ENCODE results near the gene QRICH2. TPM values are rescaled to one million over a fixed set of nuclear protein-coding genes. Genes with fewer than 3 reads are reported as not detected.

QRICH2 gene
- total and polyA plus RNA-seq, 10 donors = 1.3 to 3.1 (median 2.6) TPM

DNA sequence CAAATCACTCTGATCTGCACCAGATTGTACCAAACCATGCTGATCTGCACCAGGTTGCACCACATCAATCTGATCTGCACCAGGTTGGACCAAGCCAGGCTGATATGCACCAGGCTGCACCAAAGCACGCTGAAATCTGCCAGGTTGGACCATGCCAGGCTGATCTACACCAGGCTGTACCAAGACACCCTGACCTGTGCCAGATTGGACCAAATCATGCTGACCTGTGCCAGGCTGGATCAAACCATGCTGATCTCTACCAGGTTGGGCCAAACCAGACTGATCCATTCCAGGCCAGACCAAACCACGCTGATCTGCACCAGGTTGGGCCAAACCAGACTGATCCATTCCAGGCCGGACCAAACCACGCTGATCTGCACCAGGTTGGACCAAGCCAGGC, 15.5 kb downstream of the QRICH2 start:
- intact Hi-C loops (cut with DNase I; ENCODE audit: low total_unique reads) = no loop called here
- H3K4me3 ChIP-seq = no peak overlapping the region
- TF ChIP-seq, protein P1, sequence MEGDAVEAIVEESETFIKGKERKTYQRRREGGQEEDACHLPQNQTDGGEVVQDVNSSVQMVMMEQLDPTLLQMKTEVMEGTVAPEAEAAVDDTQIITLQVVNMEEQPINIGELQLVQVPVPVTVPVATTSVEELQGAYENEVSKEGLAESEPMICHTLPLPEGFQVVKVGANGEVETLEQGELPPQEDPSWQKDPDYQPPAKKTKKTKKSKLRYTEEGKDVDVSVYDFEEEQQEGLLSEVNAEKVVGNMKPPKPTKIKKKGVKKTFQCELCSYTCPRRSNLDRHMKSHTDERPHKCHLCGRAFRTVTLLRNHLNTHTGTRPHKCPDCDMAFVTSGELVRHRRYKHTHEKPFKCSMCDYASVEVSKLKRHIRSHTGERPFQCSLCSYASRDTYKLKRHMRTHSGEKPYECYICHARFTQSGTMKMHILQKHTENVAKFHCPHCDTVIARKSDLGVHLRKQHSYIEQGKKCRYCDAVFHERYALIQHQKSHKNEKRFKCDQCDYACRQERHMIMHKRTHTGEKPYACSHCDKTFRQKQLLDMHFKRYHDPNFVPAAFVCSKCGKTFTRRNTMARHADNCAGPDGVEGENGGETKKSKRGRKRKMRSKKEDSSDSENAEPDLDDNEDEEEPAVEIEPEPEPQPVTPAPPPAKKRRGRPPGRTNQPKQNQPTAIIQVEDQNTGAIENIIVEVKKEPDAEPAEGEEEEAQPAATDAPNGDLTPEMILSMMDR (IDR thresholded peaks at IDR 0.05 in 8 of 11, conservative IDR thresholded peaks at IDR 0.05 in 3 of 11) = no peak
- TF ChIP-seq POLR2A (IDR thresholded peaks at IDR 0.05) (no peak), POLR2AphosphoS5 (IDR thresholded peaks at IDR 0.05) (no peak)
- no peak overlapping the region for H3K27ac ChIP-seq
- no peaks in the 10 kb centered on the region for H3K9me3 ChIP-seq
- H3K4me1 ChIP-seq = no peaks in the 10 kb centered on the region
- no peaks in the 10 kb centered on the region for H3K27me3 ChIP-seq (replicated peaks in 1 of 7)
- 89 to 97% (median 95%) methylated on average over 3 to 4 of the region's 4 CpGs for WGBS, 5 donors
- peak; percentile 39 for DNase-seq
- peaks cover 0 to 30% (median 2%) of the 10 kb centered on the region in 6 donors for H3K36me3 ChIP-seq

DNA sequence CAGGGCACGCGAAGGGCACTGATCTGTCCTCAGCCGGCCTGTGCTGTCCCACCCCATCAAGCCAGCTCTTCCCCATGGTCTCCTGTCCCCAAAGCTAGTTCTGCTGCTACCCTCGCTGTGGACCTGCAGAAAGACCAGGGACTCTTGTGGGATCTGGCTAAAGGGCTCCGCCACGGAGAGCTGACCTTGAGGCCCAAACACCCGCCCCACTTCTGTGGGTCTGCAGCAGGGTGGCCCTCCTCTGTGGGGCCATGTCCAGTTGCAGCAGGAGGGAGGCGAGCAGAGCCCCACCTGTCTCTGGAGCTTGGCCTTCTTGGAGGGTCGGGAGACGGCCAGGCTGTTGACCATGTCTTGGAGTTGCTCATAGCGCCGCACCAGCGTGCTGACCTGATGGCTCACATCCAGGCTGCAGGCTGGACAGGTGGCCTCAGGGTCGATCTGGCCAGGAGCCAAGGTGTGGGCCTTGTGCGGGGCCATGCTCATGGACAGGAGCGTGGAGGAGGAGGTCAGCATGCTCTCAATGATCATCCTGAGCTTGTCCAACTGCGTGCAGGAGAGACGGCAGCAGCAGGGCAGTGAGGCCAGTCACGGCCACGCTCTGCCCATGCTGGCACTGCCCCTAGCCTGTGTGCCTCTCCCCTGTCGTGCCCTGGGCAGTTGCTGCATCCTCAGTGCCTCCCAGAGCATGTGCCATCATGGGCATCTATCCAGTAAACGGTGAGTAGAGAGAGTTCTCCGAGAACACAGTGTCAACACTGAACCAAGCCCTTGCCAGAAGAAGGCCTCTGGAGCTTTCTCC, 26.3 kb downstream of the QRICH2 start:
- H3K4me3 ChIP-seq = no peak overlapping the region
- DNase-seq = no peak
- H3K27me3 ChIP-seq (replicated peaks in 1 of 7) = no peaks in the 10 kb centered on the region
- H3K36me3 ChIP-seq = no peaks in the 10 kb centered on the region
- 89 to 95% (median 91%) methylated on average over 21 to 23 of the region's 23 CpGs for WGBS, 5 donors
- H3K4me1 ChIP-seq = peaks cover 0 to 11% (median 3%) of the 10 kb centered on the region in 6 donors
- intact Hi-C loops (cut with DNase I; ENCODE audit: low total_unique reads) = loop anchor here (2.0 kb wide), 1 partner anchor 163 kb away; no protein-coding TSS in a partner anchor
- no peaks in the 10 kb centered on the region for H3K9me3 ChIP-seq
- no peak overlapping the region for H3K27ac ChIP-seq
- TF ChIP-seq, protein P1 (IDR thresholded peaks at IDR 0.05 in 8 of 11, conservative IDR thresholded peaks at IDR 0.05 in 3 of 11) = no peak
- TF ChIP-seq POLR2AphosphoS5 (IDR thresholded peaks at IDR 0.05) = peak in 1 of 3 donors; percentile 8

DNA sequence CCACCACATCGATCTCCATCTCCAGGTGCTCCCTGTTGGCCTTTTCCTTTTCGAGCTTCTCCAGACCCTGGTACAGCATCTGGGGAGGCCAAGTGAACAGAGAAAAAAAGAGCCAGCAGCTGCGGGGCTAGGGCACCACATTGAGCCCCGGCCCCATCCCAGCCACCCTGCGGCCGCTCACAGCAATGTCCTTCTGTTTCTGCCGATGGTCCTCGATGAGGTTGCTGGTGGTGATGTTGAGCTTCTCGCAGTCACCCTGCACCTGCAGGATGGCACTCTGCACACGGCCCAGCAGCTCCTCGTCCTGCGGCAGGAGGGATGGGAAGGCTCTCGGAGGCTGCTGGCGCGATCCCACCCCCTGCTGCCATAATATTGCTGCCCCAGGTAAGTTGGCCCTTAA, 27.4 kb downstream of the QRICH2 start:
- intact Hi-C loops (cut with DNase I; ENCODE audit: low total_unique reads) = loop anchor here (2.0 kb wide), 1 partner anchor 162 kb away; no protein-coding TSS in a partner anchor
- no peak for TF ChIP-seq POLR2A (IDR thresholded peaks at IDR 0.05)
- no peak for TF ChIP-seq POLR2AphosphoS5 (IDR thresholded peaks at IDR 0.05)
- TF ChIP-seq, protein P1 (IDR thresholded peaks at IDR 0.05 in 8 of 11, conservative IDR thresholded peaks at IDR 0.05 in 3 of 11) = no peak

DNA sequence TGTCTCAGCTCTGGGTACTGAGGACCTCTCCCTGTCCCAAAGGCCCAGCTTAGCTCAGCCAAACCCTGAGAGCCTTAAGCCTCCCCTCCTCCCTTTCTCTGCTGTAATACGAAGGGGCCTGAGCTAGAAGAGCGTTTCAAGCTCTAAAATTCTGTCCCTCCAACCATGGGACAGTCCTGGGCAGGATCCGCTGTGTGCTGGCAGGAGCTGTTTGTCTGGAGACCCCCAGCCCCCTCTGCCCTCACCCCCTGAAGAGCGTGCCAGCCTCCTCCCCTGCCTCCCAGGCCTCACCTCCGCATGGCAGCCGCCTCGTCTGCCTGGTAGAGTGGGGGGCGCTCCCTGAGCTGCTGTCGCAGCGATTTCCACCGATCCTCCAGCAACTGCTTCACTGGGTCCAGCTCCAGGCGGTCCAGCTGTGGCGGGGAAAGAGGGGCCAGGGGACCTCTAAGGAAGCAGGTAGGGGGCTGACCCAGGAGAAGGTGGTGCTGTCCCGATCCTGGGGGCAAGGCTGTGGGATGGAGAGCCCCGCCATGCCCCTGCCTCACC, 28.3 kb downstream of the QRICH2 start:
- no peak for DNase-seq
- H3K9me3 ChIP-seq = no peaks in the 10 kb centered on the region
- no peak overlapping the region for H3K4me3 ChIP-seq
- H3K27me3 ChIP-seq (replicated peaks in 1 of 7) = no peaks in the 10 kb centered on the region
- WGBS, 5 donors = 86 to 90% (median 88%) methylated on average over 13 to 15 of the region's 15 CpGs
- intact Hi-C loops (cut with DNase I; ENCODE audit: low total_unique reads) = loop anchor here (2.0 kb wide), 1 partner anchor 161 kb away; no protein-coding TSS in a partner anchor
- no peak overlapping the region for H3K27ac ChIP-seq
- H3K36me3 ChIP-seq = no peaks in the 10 kb centered on the region
- H3K4me1 ChIP-seq = peaks cover 0 to 29% (median 13%) of the 10 kb centered on the region in 6 donors
- no peak for TF ChIP-seq POLR2A (IDR thresholded peaks at IDR 0.05)
- TF ChIP-seq, protein P1 (IDR thresholded peaks at IDR 0.05 in 8 of 11, conservative IDR thresholded peaks at IDR 0.05 in 3 of 11) = peak in 5 of 11 experiments; percentile 2 to 59 (median 19)

More for the DNA sequence above, 27.4 kb downstream of the QRICH2 start:
- Histone ChIP-seq H3K27me3 (replicated peaks in 1 of 7) (no peaks in the 10 kb centered on the region), H3K36me3 (no peaks in the 10 kb centered on the region), H3K4me3 (no peak overlapping the region), H3K27ac (no peak overlapping the region), H3K9me3 (no peaks in the 10 kb centered on the region), H3K4me1 (peaks cover 0 to 21% (median 6%) of the 10 kb centered on the region in 6 donors)
- no peak for DNase-seq
- WGBS, 5 donors = 92 to 94% (median 93%) methylated on average over 8 to 15 of the region's 15 CpGs

Data from spleen (tissue), 11 donors.